Uterus (tissue), 2 donors: ENCODE measurements around the gene CRK.
"Not testable (repeated sequence)": the region's sequence is repeated elsewhere in the genome, so short reads cannot be mapped to it uniquely, and the experiment has no call there.

Experiments
- CTCF ChIP-seq, 4 experiments: fragments of 200-600 bp in 2 of 4; fragments of 450-650 bp in 2 of 4; sonication (generic) in 2 of 4; IDR thresholded peaks; one replicate each; pipeline ENCODE4 v1.5.1; 2016 to 2019; ENCODE audit warnings: antibody characterized with exemption in 4 of 4, mild to moderate bottlenecking in 2 of 4, moderate library complexity in 1 of 4
- POLR2A ChIP-seq, 2 donors: fragments of 450-650 bp; IDR thresholded peaks; one replicate each; pipeline ENCODE4 v1.6.1; 2016; ENCODE audit warnings: antibody characterized with exemption in 2 of 2, mild to moderate bottlenecking in 1 of 2, moderate library complexity in 1 of 2

- not testable (repeated sequence) for TF ChIP-seq CTCF, POLR2A (IDR thresholded peaks at IDR 0.05)
Observed at GRCh38 chr17:1395876-1396665, 60.0 kb downstream of the CRK start.
